BLaER1 (cell line): ENCODE data around the gene UTY.

Experiments used
- H3K27ac ChIP-seq: shearing (Covaris generic); formaldehyde crosslinking; 2 replicates; pipeline ENCODE4 v1.8.1; 2022
- H3K27me3 ChIP-seq: shearing (Covaris generic); formaldehyde crosslinking; 2 replicates; pipeline ENCODE4 v1.8.1; 2022
- H3K36me3 ChIP-seq: shearing (Covaris generic); formaldehyde crosslinking; 2 replicates; pipeline ENCODE4 v1.8.1; 2022
- H3K4me1 ChIP-seq: shearing (Covaris generic); formaldehyde crosslinking; 2 replicates; pipeline ENCODE4 v1.8.1; 2022
- H3K4me2 ChIP-seq: shearing (Covaris generic); formaldehyde crosslinking; 2 replicates; pipeline ENCODE4 v1.8.1; 2022
- H3K4me3 ChIP-seq: shearing (Covaris generic); formaldehyde crosslinking; 2 replicates; pipeline ENCODE4 v1.8.1; 2022
- H3K9ac ChIP-seq: shearing (Covaris generic); formaldehyde crosslinking; 2 replicates; pipeline ENCODE4 v1.8.1; 2022
- H3K9me3 ChIP-seq: shearing (Covaris generic); formaldehyde crosslinking; 2 replicates; pipeline ENCODE4 v1.8.1; 2022
- H4K20me1 ChIP-seq: shearing (Covaris generic); formaldehyde crosslinking; 2 replicates; pipeline ENCODE4 v1.8.1; 2022
- Cebpa-rat ChIP-seq: shearing (Covaris generic); IDR thresholded peaks from 2 replicates; pipeline ENCODE4 v1.8.1; 2022

UTY gene

GRCh38 chrY:13450596-13451130 is 29.2 kb downstream of the UTY start:
- no peaks in the 10 kb centered on the region for H3K9me3 ChIP-seq
- no peaks in the 10 kb centered on the region for H3K36me3 ChIP-seq
- H3K9ac ChIP-seq: no peak overlapping the region
- H3K27ac ChIP-seq: no peak overlapping the region
- H3K4me2 ChIP-seq: no peak overlapping the region
- TF ChIP-seq Cebpa-rat: no peak
- no peaks in the 10 kb centered on the region for H3K4me1 ChIP-seq
- H3K27me3 ChIP-seq: no peaks in the 10 kb centered on the region
- H4K20me1 ChIP-seq: no peaks in the 10 kb centered on the region
- no peak overlapping the region for H3K4me3 ChIP-seq

GRCh38 chrY:13445566-13445965 is 34.3 kb downstream of the UTY start:
- no peak overlapping the region for H3K4me3 ChIP-seq
- no peaks in the 10 kb centered on the region for H3K4me1 ChIP-seq
- no peak overlapping the region for H3K27ac ChIP-seq
- no peaks in the 10 kb centered on the region for H4K20me1 ChIP-seq
- no peak for TF ChIP-seq Cebpa-rat
- H3K9me3 ChIP-seq: no peaks in the 10 kb centered on the region
- no peaks in the 10 kb centered on the region for H3K27me3 ChIP-seq
- H3K9ac ChIP-seq: no peak overlapping the region
- no peaks in the 10 kb centered on the region for H3K36me3 ChIP-seq
- H3K4me2 ChIP-seq: no peak overlapping the region

GRCh38 chrY:13443146-13443545 is 36.7 kb downstream of the UTY start:
- no peaks in the 10 kb centered on the region for H3K4me1 ChIP-seq
- H3K9me3 ChIP-seq: no peaks in the 10 kb centered on the region
- H4K20me1 ChIP-seq: no peaks in the 10 kb centered on the region
- H3K4me2 ChIP-seq: no peak overlapping the region
- no peak for TF ChIP-seq Cebpa-rat
- H3K9ac ChIP-seq: no peak overlapping the region
- H3K27me3 ChIP-seq: no peaks in the 10 kb centered on the region
- H3K4me3 ChIP-seq: no peak overlapping the region
- H3K36me3 ChIP-seq: no peaks in the 10 kb centered on the region
- H3K27ac ChIP-seq: no peak overlapping the region

- Histone ChIP-seq H3K9ac (no peak overlapping the region), H3K36me3 (no peaks in the 10 kb centered on the region)
These were observed 39.0 kb downstream of the UTY start for GRCh38 chrY:13440811-13441210.

GRCh38 chrY:13435968-13436937 is 43.6 kb downstream of the UTY start:
- no peaks in the 10 kb centered on the region for H3K27me3 ChIP-seq
- H3K4me1 ChIP-seq: no peaks in the 10 kb centered on the region
- no peaks in the 10 kb centered on the region for H4K20me1 ChIP-seq
- no peak overlapping the region for H3K4me3 ChIP-seq
- H3K27ac ChIP-seq: no peak overlapping the region
- TF ChIP-seq Cebpa-rat: no peak
- H3K9me3 ChIP-seq: no peaks in the 10 kb centered on the region
- H3K36me3 ChIP-seq: no peaks in the 10 kb centered on the region
- H3K4me2 ChIP-seq: no peak overlapping the region
- H3K9ac ChIP-seq: no peak overlapping the region

More at GRCh38 chrY:13440811-13441210, 39.0 kb downstream of the UTY start:
- Histone ChIP-seq H4K20me1 (no peaks in the 10 kb centered on the region), H3K4me3 (no peak overlapping the region), H3K4me1 (no peaks in the 10 kb centered on the region), H3K27ac (no peak overlapping the region), H3K4me2 (no peak overlapping the region), H3K9me3 (no peaks in the 10 kb centered on the region), H3K27me3 (no peaks in the 10 kb centered on the region)
- TF ChIP-seq Cebpa-rat: no peak

GRCh38 chrY:13435206-13435967 is 44.4 kb downstream of the UTY start:
- no peaks in the 10 kb centered on the region for H3K9me3 ChIP-seq
- H3K4me2 ChIP-seq: no peak overlapping the region
- no peaks in the 10 kb centered on the region for H3K4me1 ChIP-seq
- H3K27ac ChIP-seq: no peak overlapping the region
- H4K20me1 ChIP-seq: no peaks in the 10 kb centered on the region
- no peak for TF ChIP-seq Cebpa-rat
- no peaks in the 10 kb centered on the region for H3K27me3 ChIP-seq
- H3K9ac ChIP-seq: no peak overlapping the region
- no peak overlapping the region for H3K4me3 ChIP-seq
- H3K36me3 ChIP-seq: no peaks in the 10 kb centered on the region

GRCh38 chrY:13432293-13433025 is 47.4 kb downstream of the UTY start:
- H3K9me3 ChIP-seq: no peaks in the 10 kb centered on the region
- no peak for TF ChIP-seq Cebpa-rat
- no peak overlapping the region for H3K4me3 ChIP-seq
- H3K27me3 ChIP-seq: no peaks in the 10 kb centered on the region
- H3K4me1 ChIP-seq: no peaks in the 10 kb centered on the region
- H3K36me3 ChIP-seq: no peaks in the 10 kb centered on the region
- no peaks in the 10 kb centered on the region for H4K20me1 ChIP-seq
- no peak overlapping the region for H3K4me2 ChIP-seq
- H3K27ac ChIP-seq: no peak overlapping the region
- no peak overlapping the region for H3K9ac ChIP-seq

GRCh38 chrY:13429551-13429950 is 50.3 kb downstream of the UTY start:
- H4K20me1 ChIP-seq: no peaks in the 10 kb centered on the region
- H3K9me3 ChIP-seq: no peaks in the 10 kb centered on the region
- H3K36me3 ChIP-seq: no peaks in the 10 kb centered on the region
- no peak overlapping the region for H3K4me3 ChIP-seq
- H3K4me1 ChIP-seq: no peaks in the 10 kb centered on the region
- TF ChIP-seq Cebpa-rat: no peak
- no peaks in the 10 kb centered on the region for H3K27me3 ChIP-seq
- H3K4me2 ChIP-seq: no peak overlapping the region
- H3K27ac ChIP-seq: no peak overlapping the region
- no peak overlapping the region for H3K9ac ChIP-seq

GRCh38 chrY:13423281-13423732 is 56.5 kb downstream of the UTY start:
- no peaks in the 10 kb centered on the region for H3K4me1 ChIP-seq
- no peak overlapping the region for H3K9ac ChIP-seq
- no peaks in the 10 kb centered on the region for H3K36me3 ChIP-seq
- no peak for TF ChIP-seq Cebpa-rat
- H3K4me3 ChIP-seq: no peak overlapping the region
- no peak overlapping the region for H3K27ac ChIP-seq
- no peaks in the 10 kb centered on the region for H4K20me1 ChIP-seq
- H3K27me3 ChIP-seq: no peaks in the 10 kb centered on the region
- no peaks in the 10 kb centered on the region for H3K9me3 ChIP-seq
- no peak overlapping the region for H3K4me2 ChIP-seq
